Prostate gland (tissue), 2 donors: ENCODE measurements around the gene GULP1.

Experiments used
- CTCF ChIP-seq, 4 experiments: fragments of 200-600 bp in 2 of 4; fragments of 450-650 bp in 2 of 4; sonication (generic) in 2 of 4; IDR thresholded peaks; 1 replicate in 3 of 4; 2 replicates in 1 of 4; pipeline ENCODE4 v1.5.1; 2016 to 2019; ENCODE audit warnings: antibody characterized with exemption in 4 of 4, mild to moderate bottlenecking in 2 of 4, moderate library complexity in 2 of 4
- POLR2A ChIP-seq: fragments of 450-650 bp; IDR thresholded peaks from one replicate; pipeline ENCODE4 v1.6.1; 2016; ENCODE audit warnings: antibody characterized with exemption, mild to moderate bottlenecking

GRCh38 chr2:188410504-188411235 lies 119.0 kb downstream of the GULP1 start:
- no peak for TF ChIP-seq CTCF (IDR thresholded peaks at IDR 0.05)
- TF ChIP-seq POLR2A = no peak
